Measurements from ENCODE around the gene TEX14.

GRCh38 chr17:58532555-58532951, 159.3 kb downstream of the TEX14 start:
- no peak for TF ChIP-seq CTCF (IDR thresholded peaks at IDR 0.05)
- TF ChIP-seq POLR2A (IDR thresholded peaks at IDR 0.05), result no peak
